ENCODE data around the gene RTN4RL2.

- TF ChIP-seq CTCF (IDR thresholded peaks at IDR 0.05) (no peak), POLR2A (IDR thresholded peaks at IDR 0.05) (no peak)
These were observed 21.7 kb upstream of the RTN4RL2 start for GRCh38 chr11:57438345-57439285.
